ENCODE results near the gene BHLHE41.

Gene BHLHE41

GRCh38 chr12:26162174-26162573 lies 37.3 kb upstream of the BHLHE41 start:
- no peak for TF ChIP-seq CTCF (IDR thresholded peaks at IDR 0.05; ENCODE audit: low read depth, low read length)
- no peak for DNase-seq (ENCODE audit: low read depth in 2 of 2)
- no peak overlapping the region for H3K4me3 ChIP-seq (replicated peaks in 1 of 2; ENCODE audit: low read depth in 2 of 2, low read length in 2 of 2)

- no peak overlapping the region for H3K4me3 ChIP-seq (replicated peaks in 1 of 2; ENCODE audit: low read depth in 2 of 2, low read length in 2 of 2)
- no peak for DNase-seq (ENCODE audit: low read depth in 2 of 2)
- no peak for TF ChIP-seq CTCF (IDR thresholded peaks at IDR 0.05; ENCODE audit: low read depth, low read length)
These were observed 33.4 kb upstream of the BHLHE41 start for GRCh38 chr12:26158078-26158764.

- no peak for DNase-seq (ENCODE audit: low read depth in 2 of 2)
- no peak overlapping the region for H3K4me3 ChIP-seq (replicated peaks in 1 of 2; ENCODE audit: low read depth in 2 of 2, low read length in 2 of 2)
- no peak for TF ChIP-seq CTCF (IDR thresholded peaks at IDR 0.05; ENCODE audit: low read depth, low read length)
These were observed 32.2 kb upstream of the BHLHE41 start for GRCh38 chr12:26157001-26157400.

- DNase-seq (ENCODE audit: low read depth in 2 of 2) = no peak
- no peak for TF ChIP-seq CTCF (IDR thresholded peaks at IDR 0.05; ENCODE audit: low read depth, low read length)
- H3K4me3 ChIP-seq (replicated peaks in 1 of 2; ENCODE audit: low read depth in 2 of 2, low read length in 2 of 2) = no peak overlapping the region
These were observed 31.5 kb upstream of the BHLHE41 start for GRCh38 chr12:26156201-26156871.

GRCh38 chr12:26153421-26154154 lies 28.8 kb upstream of the BHLHE41 start:
- H3K4me3 ChIP-seq (replicated peaks in 1 of 2; ENCODE audit: low read depth in 2 of 2, low read length in 2 of 2) = no peak overlapping the region
- TF ChIP-seq CTCF (IDR thresholded peaks at IDR 0.05; ENCODE audit: low read depth, low read length) = peak; percentile 24
- DNase-seq (ENCODE audit: low read depth in 2 of 2) = peak; percentile 91 to 98

- no peak overlapping the region for H3K4me3 ChIP-seq (replicated peaks in 1 of 2; ENCODE audit: low read depth in 2 of 2, low read length in 2 of 2)
- DNase-seq (ENCODE audit: low read depth in 2 of 2) = peak in 1 of 2 donors; percentile 6
These were observed 27.8 kb upstream of the BHLHE41 start for GRCh38 chr12:26152507-26153102.

More at GRCh38 chr12:26152507-26153102, 27.8 kb upstream of the BHLHE41 start:
- no peak for TF ChIP-seq CTCF (IDR thresholded peaks at IDR 0.05; ENCODE audit: low read depth, low read length)

Data from cardiac fibroblast (primary cell).